NCI-H345 treated with DMSO at 0.1 percent for 48 hours (cell line): ENCODE results near the gene DGKI.

Experiments
- DNase-seq: peaks from one replicate; lab custom pipeline; 2025; ENCODE audit not compliant: unreplicated experiment; lab: John Stamatoyannopoulos, UW

Gene DGKI

GRCh38 chr7:137547485-137547884 lies 299.3 kb downstream of the DGKI start:
- DNase-seq = no peak

GRCh38 chr7:137546671-137547070 lies 300.1 kb downstream of the DGKI start:
- no peak for DNase-seq

- DNase-seq = no peak
These were observed 300.8 kb downstream of the DGKI start for GRCh38 chr7:137546009-137546408.

GRCh38 chr7:137545059-137545716 lies 301.6 kb downstream of the DGKI start:
- DNase-seq = no peak

- DNase-seq = no peak
These were observed 302.2 kb downstream of the DGKI start for GRCh38 chr7:137544453-137545058.

GRCh38 chr7:137539111-137539715 lies 307.6 kb downstream of the DGKI start:
- no peak for DNase-seq

GRCh38 chr7:137538361-137538762 lies 308.4 kb downstream of the DGKI start:
- DNase-seq = no peak

- DNase-seq = no peak
These were observed 311.2 kb downstream of the DGKI start for GRCh38 chr7:137535579-137535978.

GRCh38 chr7:137531671-137532070 lies 315.1 kb downstream of the DGKI start:
- DNase-seq = no peak

- no peak for DNase-seq
These were observed 319.1 kb downstream of the DGKI start for GRCh38 chr7:137527634-137528033.

GRCh38 chr7:137523171-137523570 lies 323.6 kb downstream of the DGKI start:
- DNase-seq = no peak

GRCh38 chr7:137521451-137521850 lies 325.3 kb downstream of the DGKI start:
- DNase-seq = no peak

GRCh38 chr7:137519947-137520346 lies 326.8 kb downstream of the DGKI start:
- no peak for DNase-seq

- no peak for DNase-seq
These were observed 327.5 kb downstream of the DGKI start for GRCh38 chr7:137519181-137519691.

GRCh38 chr7:137513091-137513490 lies 333.7 kb downstream of the DGKI start:
- no peak for DNase-seq

GRCh38 chr7:137507096-137507495 lies 339.7 kb downstream of the DGKI start:
- DNase-seq = no peak

- DNase-seq = no peak
These were observed 340.7 kb downstream of the DGKI start for GRCh38 chr7:137506031-137506430.

GRCh38 chr7:137501562-137501961 lies 345.2 kb downstream of the DGKI start:
- no peak for DNase-seq

- no peak for DNase-seq
These were observed 353.9 kb downstream of the DGKI start for GRCh38 chr7:137492889-137493288.

- DNase-seq = no peak
These were observed 356.9 kb downstream of the DGKI start for GRCh38 chr7:137489880-137490279.

- no peak for DNase-seq
These were observed 358.7 kb downstream of the DGKI start for GRCh38 chr7:137488038-137488437.

- DNase-seq = no peak
These were observed 361.0 kb downstream of the DGKI start for GRCh38 chr7:137485818-137486217.
